CD4-positive, alpha-beta T cell (primary cell): ENCODE measurements around the gene ZNF785. TPM values are rescaled to one million over a fixed set of nuclear protein-coding genes. Genes with fewer than 3 reads are reported as not detected.

Source experiments
- ATAC-seq: fragments of 200-7000 bp; cut with Tn5 transposase; one replicate; pipeline ENCODE4 v1.10.0; 2022; ENCODE audit warnings: mild to moderate bottlenecking; ENCODE audit not compliant: poor library complexity
- CTCF ChIA-PET: fragments of 350-600 bp; sonication (Branson Sonifier 250); formaldehyde crosslinking; loops from one replicate; lab custom pipeline; 2021; ENCODE audit warnings: antibody characterized with exemption, inconsistent platforms; lab: Charles Lee
- POLR2A ChIA-PET: fragments of 350-600 bp; sonication (Branson Sonifier 250); formaldehyde crosslinking; loops from one replicate; lab custom pipeline; 2021; ENCODE audit warnings: antibody characterized with exemption, inconsistent platforms; lab: Charles Lee
- DNase-seq, 14 experiments: peaks; one replicate each; pipeline ENCODE4 v3.0.0-alpha.2; 2013 to 2020; ENCODE audit warnings: mixed read lengths in 2 of 14
- H3K27ac ChIP-seq, 2 donors: one replicate each; pipeline versions ENCODE4 v1.5.1 to v1.7.0; 2013; ENCODE audit warnings: low read length in 2 of 2, low read depth in 1 of 2, mild to moderate bottlenecking in 1 of 2
- H3K27me3 ChIP-seq, 2 experiments: 1 replicate in 1 of 2; 2 replicates in 1 of 2; pipeline versions ENCODE4 v1.6.1 to v1.7.0; 2013; ENCODE audit warnings: low read length in 2 of 2, control low read depth in 1 of 2, mild to moderate bottlenecking in 1 of 2, moderate library complexity in 1 of 2; ENCODE audit not compliant: insufficient read depth in 2 of 2, control insufficient read depth in 1 of 2
- H3K36me3 ChIP-seq: one replicate; pipeline ENCODE4 v1.6.1; 2013; ENCODE audit warnings: low read length, control low read depth; ENCODE audit not compliant: insufficient read depth
- H3K4me1 ChIP-seq: one replicate; pipeline ENCODE4 v1.6.1; 2013; ENCODE audit warnings: low read length, control low read depth; ENCODE audit not compliant: insufficient read depth
- H3K4me3 ChIP-seq: one replicate; pipeline ENCODE4 v1.5.1; 2013; ENCODE audit warnings: mild to moderate bottlenecking, low read length, moderate library complexity
- H3K9me3 ChIP-seq, 2 experiments: 1 replicate in 1 of 2; 2 replicates in 1 of 2; pipeline versions ENCODE4 v1.6.1 to v1.7.0; 2013; ENCODE audit warnings: low read length in 2 of 2, mild to moderate bottlenecking in 2 of 2, control low read depth in 1 of 2, moderate library complexity in 1 of 2; ENCODE audit not compliant: control insufficient read depth in 1 of 2, insufficient read depth in 1 of 2
- H3K27ac Mint-ChIP-seq: one replicate; pipeline ENCODE4 v1.8.0; 2020; ENCODE audit warnings: mixed read lengths
- H3K27me3 Mint-ChIP-seq: one replicate; pipeline ENCODE4 v1.8.0; 2021; ENCODE audit warnings: mixed read lengths
- H3K36me3 Mint-ChIP-seq: one replicate; pipeline ENCODE4 v1.8.0; 2021; ENCODE audit warnings: low read depth, mixed read lengths
- H3K4me1 Mint-ChIP-seq: one replicate; pipeline ENCODE4 v1.8.0; 2021; ENCODE audit warnings: low read depth, mixed read lengths
- H3K4me3 Mint-ChIP-seq: one replicate; pipeline ENCODE4 v1.8.0; 2020; ENCODE audit warnings: mild to moderate bottlenecking, mixed read lengths
- H3K9me3 Mint-ChIP-seq: one replicate; pipeline ENCODE4 v1.8.0; 2020; ENCODE audit warnings: mixed read lengths
- CTCF ChIP-seq: fragments of 200-600 bp; IDR thresholded peaks from one replicate; pipeline ENCODE4 v1.8.0; 2022; ENCODE audit warnings: antibody characterized with exemption, mild to moderate bottlenecking
- intact Hi-C, 2 experiments: fragments of 100-400 bp; cut with DNase I in 1 of 2; cut with micrococcal nuclease in 1 of 2; formaldehyde crosslinking; loops; one replicate each; pipeline versions ENCODE4 v1.15.1 to v1.9.0; 2023 to 2025; cut with DNase I, micrococcal nuclease
- total RNA-seq, 174 experiments: library from RNA in 2 of 174; stranded (reverse) in 2 of 174; gene quantifications; one replicate each; pipeline ENCODE4 v1.2.3 and lab custom pipeline; 2021 to 2026

The ZNF785 gene
- total RNA-seq, 2 experiments from 2014 or later: 6.6 to 7.7 TPM

GRCh38 chr16:30628628-30629540 lies 43.4 kb upstream of the ZNF785 start:
- Mint-ChIP-seq H3K4me3 (peak overlapping the region; percentile 59), H3K9me3 (no peaks in the 10 kb centered on the region), H3K27ac (peak overlapping the region; percentile 71), H3K4me1 (peaks cover 9% of the 10 kb centered on the region), H3K36me3 (no peaks in the 10 kb centered on the region), H3K27me3 (no peaks in the 10 kb centered on the region)
- Histone ChIP-seq H3K4me1 (peaks cover 13% of the 10 kb centered on the region), H3K27me3 (no peaks in the 10 kb centered on the region), H3K9me3 (peaks cover 0 to 3% of the 10 kb centered on the region in 2 experiments), H3K36me3 (no peaks in the 10 kb centered on the region), H3K4me3 (peak overlapping the region; percentile 29), H3K27ac (no peak overlapping the region)
- ChIA-PET POLR2A (interaction anchor here (0.8 to 1.8 kb wide), 10 partner anchors 9 to 211 kb away, joined by 3 to 8 read pairs (median 4); partner anchors contain the start of genes DCTPP1, FBRS, PRR14 and ZNF689), CTCF (interaction anchor here (0.6 to 2.0 kb wide), 20 partner anchors 9 to 537 kb away, joined by 3 to 15 read pairs (median 4); partner anchors contain the start of genes DCTPP1, PRR14, ZNF688 and ZNF747)
- ATAC-seq (peak; percentile 99), DNase-seq (peak; percentile 78 to 93 (median 87))
- intact Hi-C loops: loop anchor here (1.0 to 2.0 kb wide), 4 partner anchors 18 to 198 kb away; partner anchors contain the start of genes ZNF689 (in 2 of the 2), DCTPP1 (in 1 of the 2) and ZNF785 (in 1 of the 2)
- peak; percentile 90 for TF ChIP-seq CTCF

- ChIA-PET POLR2A (no interaction called here), CTCF (interaction anchor here (1.0 to 1.2 kb wide), 2 partner anchors 11 to 28 kb away, joined by 3 read pairs; no protein-coding TSS in a partner anchor)
- no peak overlapping the region for H3K4me3 Mint-ChIP-seq
- H3K27ac ChIP-seq: no peak overlapping the region
- no peaks in the 10 kb centered on the region for H3K27me3 ChIP-seq
- H3K36me3 Mint-ChIP-seq: no peaks in the 10 kb centered on the region
- H3K4me1 Mint-ChIP-seq: peaks cover 6% of the 10 kb centered on the region
- H3K36me3 ChIP-seq: no peaks in the 10 kb centered on the region
- intact Hi-C loops: no loop called here
- peaks cover 4% of the 10 kb centered on the region for H3K4me1 ChIP-seq
- no peaks in the 10 kb centered on the region for H3K9me3 Mint-ChIP-seq
- H3K27ac Mint-ChIP-seq: no peak overlapping the region
- H3K9me3 ChIP-seq: peaks cover 0 to 3% of the 10 kb centered on the region in 2 experiments
- H3K4me3 ChIP-seq: no peak overlapping the region
- ATAC-seq (no peak), DNase-seq (no peak)
- no peak for TF ChIP-seq CTCF
- no peaks in the 10 kb centered on the region for H3K27me3 Mint-ChIP-seq
Measured at GRCh38 chr16:30626236-30626635, 40.7 kb upstream of the ZNF785 start.

- ATAC-seq: no peak
Measured at GRCh38 chr16:30623536-30624283, 38.2 kb upstream of the ZNF785 start.

More at GRCh38 chr16:30623536-30624283, 38.2 kb upstream of the ZNF785 start:
- CTCF ChIA-PET: no interaction called here
- Histone ChIP-seq H3K27ac (no peak overlapping the region), H3K4me3 (no peak overlapping the region), H3K4me1 (peaks cover 3% of the 10 kb centered on the region), H3K27me3 (no peaks in the 10 kb centered on the region), H3K36me3 (no peaks in the 10 kb centered on the region), H3K9me3 (peaks cover 0 to 3% of the 10 kb centered on the region in 2 experiments)
- no peak for TF ChIP-seq CTCF
- H3K4me3 Mint-ChIP-seq: no peak overlapping the region
- no peak overlapping the region for H3K27ac Mint-ChIP-seq
- intact Hi-C loops: no loop called here
- DNase-seq: no peak
- no peaks in the 10 kb centered on the region for H3K9me3 Mint-ChIP-seq
- peaks cover 3% of the 10 kb centered on the region for H3K4me1 Mint-ChIP-seq
- no peaks in the 10 kb centered on the region for H3K36me3 Mint-ChIP-seq
- H3K27me3 Mint-ChIP-seq: no peaks in the 10 kb centered on the region
- POLR2A ChIA-PET: no interaction called here
